GM12801 (cell line): ENCODE data around the gene BMPR1B.

Experiments
- TF ChIP-seq, protein P1 (sequence below): IDR thresholded peaks from one replicate; pipeline ENCODE4 v1.5.1; 2011; ENCODE audit warnings: control low read depth; ENCODE audit not compliant: insufficient read length; ENCODE audit errors: extremely low read depth

BMPR1B gene

GRCh38 chr4:94834501-94834900 is 76.7 kb downstream of the BMPR1B start:
- TF ChIP-seq, protein P1, sequence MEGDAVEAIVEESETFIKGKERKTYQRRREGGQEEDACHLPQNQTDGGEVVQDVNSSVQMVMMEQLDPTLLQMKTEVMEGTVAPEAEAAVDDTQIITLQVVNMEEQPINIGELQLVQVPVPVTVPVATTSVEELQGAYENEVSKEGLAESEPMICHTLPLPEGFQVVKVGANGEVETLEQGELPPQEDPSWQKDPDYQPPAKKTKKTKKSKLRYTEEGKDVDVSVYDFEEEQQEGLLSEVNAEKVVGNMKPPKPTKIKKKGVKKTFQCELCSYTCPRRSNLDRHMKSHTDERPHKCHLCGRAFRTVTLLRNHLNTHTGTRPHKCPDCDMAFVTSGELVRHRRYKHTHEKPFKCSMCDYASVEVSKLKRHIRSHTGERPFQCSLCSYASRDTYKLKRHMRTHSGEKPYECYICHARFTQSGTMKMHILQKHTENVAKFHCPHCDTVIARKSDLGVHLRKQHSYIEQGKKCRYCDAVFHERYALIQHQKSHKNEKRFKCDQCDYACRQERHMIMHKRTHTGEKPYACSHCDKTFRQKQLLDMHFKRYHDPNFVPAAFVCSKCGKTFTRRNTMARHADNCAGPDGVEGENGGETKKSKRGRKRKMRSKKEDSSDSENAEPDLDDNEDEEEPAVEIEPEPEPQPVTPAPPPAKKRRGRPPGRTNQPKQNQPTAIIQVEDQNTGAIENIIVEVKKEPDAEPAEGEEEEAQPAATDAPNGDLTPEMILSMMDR = no peak

- TF ChIP-seq, protein P1 = no peak
Observed at GRCh38 chr4:94841864-94842221, 84.1 kb downstream of the BMPR1B start.

- TF ChIP-seq, protein P1 = no peak
Observed at GRCh38 chr4:94843216-94843615, 85.5 kb downstream of the BMPR1B start.

DNA sequence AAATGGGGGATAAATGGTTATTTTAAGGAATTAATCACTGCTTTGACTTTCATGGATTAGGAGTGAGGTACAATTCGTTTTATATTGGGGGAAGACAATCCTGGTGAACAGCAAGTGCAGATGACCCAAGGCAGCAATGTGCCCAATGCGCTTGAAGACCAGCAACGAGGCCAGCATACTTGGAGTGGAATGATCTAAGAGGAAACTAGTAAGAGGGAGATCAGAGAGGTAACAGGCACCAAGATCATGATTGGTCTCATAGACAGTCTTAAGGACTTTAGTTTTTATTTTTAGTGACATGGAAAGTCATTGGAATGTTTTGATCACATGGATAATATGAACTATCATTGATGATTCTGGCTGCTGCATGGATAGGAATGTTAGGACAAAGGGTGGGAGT is 90.6 kb downstream of the BMPR1B start:
- TF ChIP-seq, protein P1 = no peak

- TF ChIP-seq, protein P1 = no peak
Observed at GRCh38 chr4:94849901-94850300, 92.1 kb downstream of the BMPR1B start.

- TF ChIP-seq, protein P1 = no peak
Observed at GRCh38 chr4:94852616-94853015, 94.9 kb downstream of the BMPR1B start.

GRCh38 chr4:94856030-94856429 is 98.3 kb downstream of the BMPR1B start:
- TF ChIP-seq, protein P1 = no peak

DNA sequence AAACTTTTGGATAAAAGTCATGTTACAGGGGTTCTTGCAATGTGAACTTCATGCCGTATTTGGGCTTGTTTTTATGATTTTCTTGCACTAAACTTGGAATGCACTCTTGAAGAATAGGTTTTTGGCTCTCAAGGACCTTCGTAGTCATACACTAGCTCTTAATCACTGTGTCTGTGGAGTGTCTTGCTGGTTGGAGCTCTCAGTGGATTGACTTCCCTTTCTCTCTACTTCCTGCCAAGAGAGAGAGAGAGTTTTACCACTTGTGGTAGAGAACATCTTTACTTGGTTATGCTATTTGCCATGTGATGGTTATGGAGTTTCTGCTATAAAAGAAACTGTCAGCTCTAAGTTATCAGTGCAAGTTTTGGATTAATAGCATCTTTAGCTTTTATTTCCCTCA is 112.4 kb downstream of the BMPR1B start:
- TF ChIP-seq, protein P1 = no peak
